Nucleus accumbens (tissue), 56 donors: Measurements from ENCODE around the gene TBC1D22A.
A peak's percentile ranks its signal among the peaks of the same experiment; 100 is the strongest.

Source experiments
- DNase-seq, 56 donors: peaks; one replicate each; lab custom pipeline; 2025; lab: John Stamatoyannopoulos, UW

TBC1D22A gene

DNA sequence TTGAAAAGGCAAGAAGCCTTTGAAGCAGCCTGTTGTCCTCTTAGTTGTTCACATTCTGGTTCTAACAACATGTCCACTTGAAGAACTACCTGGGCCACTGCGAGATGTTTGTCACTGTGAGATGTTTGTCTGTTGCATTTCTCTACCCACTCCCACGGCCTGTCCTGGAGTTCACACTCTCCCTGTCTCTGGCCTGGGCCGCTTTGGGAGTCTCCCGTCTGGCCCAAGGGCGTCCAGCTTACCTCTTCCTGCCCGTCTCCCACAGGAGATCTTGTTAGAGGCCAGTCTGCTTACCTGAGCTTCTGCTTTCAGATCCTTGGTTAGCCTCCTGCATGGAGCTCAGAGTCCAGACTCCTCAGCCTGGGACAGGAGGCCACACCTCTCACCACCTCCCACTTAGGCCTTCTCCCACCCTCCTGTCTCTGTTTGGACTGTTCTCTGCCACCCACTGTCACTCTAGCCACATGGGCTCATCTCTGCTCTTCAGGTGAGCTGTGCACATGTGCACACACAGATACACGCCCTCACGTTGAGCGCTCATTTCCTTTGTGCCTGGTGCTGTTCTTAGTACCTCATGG lies 66.0 kb downstream of the TBC1D22A start:
- DNase-seq, result no peak

DNA sequence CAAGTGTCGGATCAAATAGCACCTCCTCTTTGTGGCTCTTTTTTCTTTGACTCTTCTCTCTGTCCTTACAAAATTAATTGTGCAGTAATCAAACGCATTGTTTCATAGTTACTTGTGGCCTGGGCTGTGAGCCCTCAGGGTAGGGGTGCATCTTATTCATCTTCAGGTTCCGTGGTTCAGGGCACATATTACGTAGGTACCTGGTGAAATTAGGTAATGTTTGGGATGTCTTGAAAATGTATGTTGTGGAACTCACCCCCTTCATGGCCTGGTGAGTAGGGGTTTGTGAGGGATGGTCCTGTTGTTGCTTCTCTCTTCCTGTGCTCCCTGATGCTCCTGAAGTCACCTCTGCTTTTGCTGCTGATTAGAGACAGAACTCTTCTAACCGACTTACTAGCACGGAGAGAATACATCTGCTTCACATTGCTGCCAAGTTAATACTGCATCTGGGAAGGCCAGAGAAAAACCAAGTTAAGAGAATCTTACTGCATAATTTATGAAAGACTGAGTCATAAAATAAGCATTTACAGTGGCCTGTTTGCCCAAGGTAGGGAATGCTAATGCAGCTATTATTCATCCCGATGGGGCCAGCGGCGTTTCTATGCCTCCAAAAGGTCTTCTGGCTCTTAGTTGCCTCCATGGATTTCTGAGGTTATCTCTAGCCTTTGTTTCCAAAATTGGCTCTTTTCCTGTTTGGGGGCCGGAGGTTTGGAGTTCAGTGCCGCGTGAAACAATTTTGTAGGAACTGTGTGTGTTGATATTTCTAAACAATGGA lies 66.9 kb downstream of the TBC1D22A start:
- DNase-seq, result no peak

DNA sequence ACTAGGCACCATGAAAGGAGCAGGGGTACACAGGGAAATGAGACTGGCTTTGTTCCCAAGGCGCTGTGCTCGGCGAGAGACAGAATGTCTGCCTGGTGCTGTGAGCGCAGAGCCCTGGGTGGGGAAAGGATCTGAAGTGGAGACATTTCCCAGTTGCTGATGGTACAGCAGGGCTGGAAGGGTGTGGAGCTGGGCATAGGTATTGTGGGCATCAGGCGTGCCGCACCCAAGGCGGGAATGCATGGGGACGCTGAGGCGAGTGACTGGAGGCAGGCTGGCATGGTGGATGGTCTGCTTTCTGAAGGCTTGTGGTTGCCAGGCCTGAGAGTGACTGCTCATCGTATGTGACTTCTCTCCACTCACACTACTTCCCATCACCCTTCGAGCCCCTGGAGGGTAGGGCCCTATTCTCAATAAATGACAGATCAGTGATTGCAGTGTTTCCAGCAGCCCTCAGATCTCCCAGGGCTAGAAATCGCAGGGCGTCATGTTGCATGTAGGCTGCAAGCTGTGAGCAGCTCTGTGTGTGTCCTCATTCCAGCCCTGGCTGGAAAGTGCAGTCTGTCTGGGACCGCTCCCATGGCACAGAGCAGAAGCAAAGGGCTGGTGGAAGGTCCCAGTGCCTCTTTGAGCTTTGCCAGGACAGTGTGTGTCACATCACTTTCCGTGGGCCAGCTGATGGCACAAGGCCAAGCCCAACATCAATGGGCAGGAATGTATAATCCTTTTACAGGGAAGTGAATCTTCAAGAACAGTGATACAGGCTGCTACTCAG lies 67.7 kb downstream of the TBC1D22A start:
- peak in 7 of 56 donors; percentile 22 to 68 (median 31) for DNase-seq

DNA sequence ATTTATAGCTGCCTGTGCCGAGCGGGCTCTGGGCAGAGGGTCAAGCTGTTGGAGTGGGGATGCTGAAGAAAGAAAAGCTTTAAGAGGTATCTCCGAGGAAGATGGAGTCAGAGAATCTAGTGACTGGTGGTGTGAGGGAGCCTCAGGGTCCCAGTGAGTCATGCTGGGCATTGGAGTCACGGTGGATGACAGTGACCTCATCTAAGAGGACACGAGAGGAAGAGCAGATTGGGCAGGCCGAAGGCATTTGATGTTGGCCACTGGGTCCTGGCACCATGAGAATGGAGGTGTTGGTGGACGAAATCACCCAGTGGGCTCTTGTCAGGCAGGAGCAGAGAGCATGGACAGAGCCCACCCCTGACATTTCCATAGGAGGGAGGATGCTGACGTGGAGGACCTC lies 68.4 kb downstream of the TBC1D22A start:
- peak in 1 of 56 donors; percentile 34 for DNase-seq

DNA sequence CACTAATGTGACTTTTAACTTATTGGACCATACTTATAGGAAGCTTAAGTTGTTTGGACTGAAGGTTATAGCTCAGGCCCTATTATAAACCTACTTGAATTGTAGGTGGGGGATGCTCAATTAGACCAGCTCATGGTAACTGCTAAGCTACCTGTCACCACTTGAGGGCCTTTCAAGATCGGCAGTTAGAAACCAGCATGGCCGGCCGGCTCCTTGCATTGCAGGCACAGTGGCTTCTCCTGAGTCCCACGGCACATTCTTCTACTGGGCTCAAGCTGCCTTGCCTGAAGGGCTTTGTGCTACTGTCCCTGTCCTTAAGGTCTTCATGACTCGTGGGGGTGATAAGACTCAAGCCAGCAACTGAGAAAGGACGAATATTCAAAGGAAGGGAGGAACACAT lies 70.8 kb downstream of the TBC1D22A start:
- no peak for DNase-seq

DNA sequence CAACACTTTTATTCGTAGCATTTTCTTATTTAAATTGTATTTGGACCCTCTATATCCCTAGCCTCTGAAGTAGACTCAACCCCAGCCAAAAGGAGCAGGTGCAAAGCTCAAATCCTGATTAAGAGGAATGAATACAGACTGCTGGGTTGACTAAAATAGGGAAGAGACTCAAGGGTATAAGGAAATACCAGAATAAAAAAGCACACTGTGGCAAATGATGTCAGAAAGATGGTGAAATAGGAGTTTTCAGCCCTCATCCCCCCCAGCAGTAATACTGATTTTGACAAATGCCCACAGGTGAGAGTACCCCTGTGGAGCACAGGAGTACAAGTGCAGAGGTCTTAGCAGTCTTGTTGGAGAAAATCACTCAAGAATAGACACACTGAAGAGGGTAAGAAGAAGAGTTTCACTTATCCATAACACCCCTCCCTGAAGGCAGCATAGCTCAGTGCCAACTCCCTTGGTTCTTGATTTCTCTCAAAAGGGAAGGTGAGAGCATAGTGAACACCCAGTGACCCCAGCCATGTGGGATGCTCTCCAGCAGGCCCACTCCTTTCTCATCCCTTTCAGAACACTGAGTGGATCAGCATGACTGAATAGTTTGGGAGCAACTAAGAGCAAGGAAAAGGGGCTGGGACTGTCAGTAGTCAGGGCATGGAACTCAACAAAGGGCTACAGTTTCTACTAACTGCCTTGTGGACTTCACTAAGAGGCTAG lies 71.7 kb downstream of the TBC1D22A start:
- no peak for DNase-seq

DNA sequence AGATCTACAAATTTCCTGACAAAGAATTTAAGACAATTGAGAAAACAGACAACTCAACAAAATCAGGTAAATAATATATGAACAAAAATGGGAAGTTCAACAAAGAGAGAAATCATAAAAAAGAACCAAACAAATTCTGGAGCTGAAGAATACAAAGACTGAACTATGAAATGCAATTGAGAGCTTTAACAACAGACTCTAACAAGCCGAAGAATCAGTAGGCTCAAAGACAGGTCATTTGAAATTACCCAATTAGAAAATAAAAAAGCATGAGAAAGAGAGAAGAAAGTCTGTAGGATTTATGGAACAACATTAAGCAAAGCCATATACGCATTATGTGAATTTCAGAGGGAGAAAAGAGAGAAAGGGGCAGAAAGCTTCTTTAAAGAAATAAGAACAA lies 72.8 kb downstream of the TBC1D22A start:
- no peak for DNase-seq

DNA sequence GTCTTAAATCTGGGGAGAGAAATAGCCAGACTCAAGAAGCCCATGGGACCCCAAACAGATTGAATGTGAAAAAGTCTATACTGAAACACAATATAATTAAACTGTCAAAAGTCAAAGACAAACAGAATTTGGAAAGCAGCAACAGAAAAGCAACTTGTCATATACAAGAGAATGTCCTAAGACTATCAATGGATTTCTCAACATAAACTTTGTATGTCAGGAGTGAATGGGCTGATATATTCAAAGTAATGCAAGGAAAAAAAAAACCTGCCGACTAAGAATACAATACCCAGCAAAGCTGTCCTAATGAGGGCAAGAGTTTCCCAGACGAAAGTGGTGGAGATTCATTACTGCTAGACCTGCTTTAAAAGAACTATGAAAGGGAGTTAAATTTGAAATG lies 73.2 kb downstream of the TBC1D22A start:
- DNase-seq, result no peak

DNA sequence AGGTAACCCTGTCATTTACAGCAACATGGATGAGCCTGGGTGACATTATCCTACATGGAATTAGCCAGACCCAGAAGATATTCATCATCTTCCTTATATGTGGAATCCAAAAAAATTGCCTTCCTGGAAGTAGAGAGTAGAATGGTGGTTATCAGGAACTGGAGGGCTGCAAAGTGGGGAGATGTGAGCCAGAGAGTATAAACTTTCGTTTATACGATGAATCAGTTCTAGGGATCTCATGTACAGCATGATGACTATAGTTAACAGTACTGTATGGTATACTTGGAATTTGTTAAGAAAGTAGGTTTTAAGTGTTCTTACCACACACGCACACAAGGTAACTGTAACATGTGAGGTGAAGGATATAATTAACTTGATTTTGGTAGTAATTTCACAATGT lies 79.1 kb downstream of the TBC1D22A start:
- no peak for DNase-seq

DNA sequence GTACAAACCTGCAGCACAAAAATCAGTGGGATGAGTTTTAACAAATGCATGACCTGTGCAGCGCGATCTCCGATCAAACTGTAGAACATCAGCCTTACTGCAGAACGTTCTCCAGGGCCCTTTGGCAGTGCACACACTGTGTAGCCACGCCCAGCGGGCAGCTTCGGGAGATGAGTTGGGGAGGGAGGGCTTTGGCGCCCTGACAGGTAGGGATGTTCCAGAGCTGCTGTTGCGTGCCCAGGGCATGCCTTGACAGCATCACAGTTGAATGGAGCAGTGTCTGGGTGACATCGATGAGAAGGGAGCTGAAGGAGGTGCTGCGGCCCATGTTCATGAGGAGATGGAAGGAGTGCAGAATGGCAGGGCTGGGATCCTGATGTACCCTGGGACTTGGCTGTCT lies 80.2 kb downstream of the TBC1D22A start:
- no peak for DNase-seq

DNA sequence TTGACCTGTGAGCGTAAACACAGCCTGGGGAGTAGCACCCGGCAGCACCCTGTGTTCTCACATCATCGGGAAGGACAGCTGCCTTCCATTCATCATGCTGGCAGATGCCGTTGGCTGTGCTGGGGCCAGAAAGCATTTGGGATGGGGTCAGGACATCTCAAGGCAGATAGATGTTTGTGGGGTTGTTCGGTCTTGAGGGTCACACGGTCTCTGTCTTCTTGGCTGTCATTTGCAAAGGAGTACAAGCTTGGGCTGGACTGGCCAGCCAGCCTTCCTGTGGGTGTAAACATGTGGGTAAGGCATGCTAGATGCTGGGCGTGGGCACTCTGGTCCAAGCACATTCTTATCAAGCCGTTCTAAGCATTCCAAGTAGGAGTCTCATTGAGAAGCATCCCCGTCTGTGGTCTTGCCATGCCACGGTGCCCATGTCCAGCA lies 81.4 kb downstream of the TBC1D22A start:
- peak in 2 of 56 donors; percentile 13 to 31 for DNase-seq

DNA sequence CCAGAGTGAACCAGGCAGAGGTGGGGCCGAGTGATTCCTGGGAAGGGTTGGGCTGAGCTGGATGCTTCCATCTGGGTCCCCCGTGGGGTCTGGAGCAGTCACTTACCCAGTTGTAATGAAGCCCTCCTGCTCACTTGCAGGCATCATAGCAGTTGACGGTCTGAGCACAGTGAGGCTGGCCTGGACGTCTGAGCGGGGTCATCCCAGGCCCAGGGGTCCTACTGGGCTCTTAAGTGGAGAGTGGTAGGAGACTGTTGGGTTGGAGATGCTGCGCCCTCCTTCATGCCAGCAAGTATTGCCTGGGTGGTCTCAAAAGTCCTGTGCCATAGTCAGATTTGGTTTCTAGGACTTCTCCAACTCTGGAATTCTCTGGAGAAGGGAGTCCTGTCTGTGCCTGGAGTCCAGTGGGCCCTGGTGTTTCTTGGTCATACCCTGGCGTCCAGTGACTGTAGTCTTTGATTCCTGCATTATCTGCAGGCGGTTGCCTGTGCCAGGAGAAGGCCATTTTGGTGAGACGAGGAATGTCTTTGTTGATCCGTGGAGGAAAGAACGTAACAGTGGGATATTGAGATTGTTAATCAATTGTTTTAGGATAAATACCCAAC lies 82.3 kb downstream of the TBC1D22A start:
- DNase-seq, result no peak

DNA sequence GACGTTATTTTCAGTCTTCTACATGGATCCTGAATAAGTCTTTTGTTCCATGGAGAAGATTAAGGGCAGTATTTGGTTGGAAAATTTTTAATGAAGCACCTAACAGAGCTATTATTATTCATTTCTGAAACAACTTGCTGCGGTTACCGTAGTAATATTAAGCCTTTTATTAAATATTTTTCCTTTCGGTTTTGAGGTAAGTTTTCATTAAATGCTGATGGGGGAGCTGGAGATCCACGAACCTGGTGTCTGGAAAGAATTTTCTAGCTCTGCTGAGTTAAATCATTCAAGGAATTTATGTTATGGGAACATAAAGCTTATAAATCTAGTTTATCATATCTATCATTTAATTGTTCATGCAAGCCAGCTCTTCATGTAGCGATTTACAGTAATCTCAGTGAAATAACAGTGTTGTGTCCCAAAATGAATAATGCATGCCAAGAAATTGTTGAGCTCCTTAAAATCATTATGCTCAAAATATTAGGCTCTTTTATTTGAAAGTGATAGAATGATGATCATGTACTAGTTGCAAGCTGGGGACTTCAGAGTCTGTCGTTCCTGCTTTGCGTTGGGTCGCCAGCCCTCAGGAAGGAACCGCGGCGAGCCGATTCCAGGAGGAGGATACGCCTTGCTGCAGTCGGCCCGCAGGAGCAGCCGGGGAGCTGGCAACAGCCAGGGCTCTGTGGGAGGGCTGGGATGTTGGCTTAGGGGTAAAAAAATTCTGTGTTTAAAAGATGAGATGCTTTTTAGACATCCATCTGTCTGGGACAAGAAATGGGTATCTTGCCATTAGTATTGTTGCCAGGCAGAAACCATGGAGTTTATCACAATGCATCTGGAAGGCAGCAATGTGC lies 83.1 kb downstream of the TBC1D22A start:
- peak in 2 of 56 donors; percentile 12 to 21 for DNase-seq

DNA sequence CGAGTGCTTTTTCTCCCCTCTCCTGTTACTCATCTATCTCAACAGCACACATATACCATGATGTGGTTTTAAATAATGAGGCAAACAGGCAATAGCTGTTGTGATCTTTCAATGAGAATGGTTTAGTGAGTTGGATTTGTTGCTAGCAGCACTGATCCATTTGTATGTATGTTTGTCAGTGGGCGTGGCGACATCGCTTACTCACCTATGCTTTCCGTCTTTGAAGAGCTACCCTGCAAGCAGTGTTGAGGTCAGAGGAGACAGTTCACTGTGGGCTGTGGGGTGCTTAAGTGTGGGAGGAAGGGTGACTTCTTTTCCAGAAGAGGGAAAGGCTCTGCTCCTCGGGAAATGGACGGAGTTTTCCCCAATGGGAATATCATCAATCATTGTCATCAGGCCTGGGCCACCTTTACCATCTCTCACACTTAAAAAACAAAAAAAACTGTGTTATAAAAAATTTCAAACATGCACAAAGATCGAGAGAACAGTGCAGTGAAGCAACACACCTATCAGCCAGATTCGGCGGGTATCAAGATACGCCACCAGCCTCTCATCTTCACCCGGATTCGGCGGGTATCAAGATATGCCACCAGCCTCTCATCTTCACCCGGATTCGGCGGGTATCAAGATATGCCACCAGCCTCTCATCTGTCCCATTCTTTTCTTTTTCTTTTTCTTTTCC lies 83.8 kb downstream of the TBC1D22A start:
- no peak for DNase-seq

DNA sequence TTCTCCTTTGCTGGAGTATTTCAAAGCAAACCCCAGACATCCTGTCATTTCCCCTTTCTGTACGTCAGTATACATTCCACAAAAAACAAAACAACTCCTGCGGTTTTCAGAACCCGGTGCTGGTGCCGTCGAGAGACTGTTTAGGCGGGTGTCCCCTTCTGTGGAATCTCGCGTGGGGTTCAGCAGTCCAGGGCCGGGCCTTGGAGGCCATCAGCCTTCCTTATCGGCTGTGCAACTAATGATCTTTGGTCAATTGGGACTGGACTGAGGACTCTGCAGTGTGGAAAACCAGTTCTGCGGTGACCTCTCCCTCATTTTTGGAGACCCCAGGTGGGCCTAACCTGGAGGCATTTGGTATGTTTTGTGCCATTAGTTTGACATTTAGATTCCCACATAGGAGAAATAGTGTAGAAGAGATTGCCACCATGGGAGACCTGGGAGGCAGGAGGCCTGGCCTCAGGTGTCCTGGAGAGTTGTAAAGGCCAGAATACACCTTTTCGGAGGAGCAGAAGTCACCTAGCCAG lies 84.4 kb downstream of the TBC1D22A start:
- DNase-seq, result no peak

DNA sequence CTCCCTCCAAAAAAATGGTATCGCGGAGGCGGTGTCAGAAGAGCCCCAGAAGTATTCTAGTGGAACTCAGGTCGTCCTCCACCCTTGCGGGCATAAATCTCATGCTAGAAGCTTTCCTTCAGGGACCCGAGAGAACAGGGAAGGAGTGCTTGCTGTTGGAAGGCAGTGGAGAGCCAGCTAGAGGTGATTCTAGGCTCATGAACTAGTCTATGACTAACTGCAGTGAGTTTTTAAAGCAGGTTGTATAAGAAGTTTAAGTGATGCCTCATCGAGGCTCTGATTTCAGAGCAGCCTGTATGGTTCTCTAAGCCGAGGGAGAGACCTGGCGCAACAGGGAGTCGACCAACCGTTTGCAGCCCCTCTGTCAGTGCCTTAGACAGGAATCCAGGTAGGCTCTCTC lies 85.7 kb downstream of the TBC1D22A start:
- no peak for DNase-seq

DNA sequence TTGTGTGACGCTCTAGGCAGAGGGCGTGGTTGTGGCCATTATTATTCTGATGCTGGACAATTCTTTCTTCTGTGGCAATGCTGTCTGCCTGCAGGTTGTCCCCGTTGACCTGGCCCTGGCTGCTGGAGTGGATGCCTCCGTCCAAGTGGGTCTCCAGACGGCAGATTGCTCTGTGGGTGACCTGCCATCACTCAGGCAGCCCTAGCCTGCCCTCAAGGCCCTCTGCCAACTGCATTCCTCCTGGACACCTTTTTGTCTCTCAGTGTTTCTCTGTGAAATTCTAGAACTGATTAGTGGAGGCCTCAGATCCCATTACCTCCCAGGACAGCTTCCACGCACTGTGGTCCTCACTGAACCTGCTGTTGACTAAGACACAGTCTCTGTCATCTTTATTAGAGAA lies 86.7 kb downstream of the TBC1D22A start:
- DNase-seq, result no peak

DNA sequence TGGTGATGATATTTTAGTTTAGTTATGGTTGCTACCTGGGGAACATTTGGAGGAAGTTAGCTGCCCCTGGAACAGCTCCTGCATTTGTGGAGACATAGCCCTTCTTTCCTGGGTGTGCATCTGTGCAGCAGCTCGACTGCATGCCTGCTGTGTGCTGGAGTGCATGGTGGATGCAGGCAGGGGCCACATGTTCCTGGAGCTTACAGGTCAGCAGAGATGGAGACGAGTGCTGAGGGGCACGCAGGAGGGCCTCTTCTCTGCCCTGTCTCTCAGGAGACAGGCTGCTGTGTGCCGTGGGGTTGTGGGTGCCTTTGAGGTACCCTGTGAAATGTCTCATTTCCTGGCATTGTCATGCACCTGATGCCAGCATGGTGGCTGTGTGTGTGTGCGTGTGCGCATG lies 87.5 kb downstream of the TBC1D22A start:
- DNase-seq, result no peak

DNA sequence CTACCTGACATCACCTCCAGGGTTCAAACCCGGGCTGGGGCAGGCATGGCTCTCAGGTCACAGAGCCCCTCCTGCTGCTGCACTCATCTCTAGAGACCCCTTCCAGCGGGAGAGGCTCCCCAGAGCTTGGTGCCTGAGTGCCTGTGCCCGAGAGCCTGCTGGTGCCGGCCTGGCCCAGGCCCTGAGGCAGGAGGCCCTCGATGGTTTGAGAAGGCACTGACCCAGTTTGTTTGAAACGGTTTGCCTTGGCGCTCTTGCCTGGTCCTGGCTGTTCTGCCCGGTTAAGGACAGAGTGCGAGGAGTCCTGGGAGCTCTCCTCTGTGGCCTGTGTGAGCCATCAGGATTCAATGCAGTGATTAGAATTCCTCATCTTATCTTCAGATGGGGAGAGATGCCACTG lies 88.9 kb downstream of the TBC1D22A start:
- DNase-seq, result no peak
